Vagina (tissue), 2 donors: Measurements from ENCODE around the gene VAV1. TPM values are rescaled to one million over a fixed set of nuclear protein-coding genes. Genes with fewer than 3 reads are reported as not detected.

Source experiments
- DNase-seq, 2 donors: peaks; one replicate each; pipeline ENCODE4 v3.0.0-alpha.2; 2017; ENCODE audit errors: extremely low spot score in 2 of 2
- H3K27ac ChIP-seq: fragments of 200-600 bp; sonication (generic); one replicate; pipeline ENCODE4 v1.5.1; 2019
- H3K27me3 ChIP-seq: fragments of 200-600 bp; sonication (generic); one replicate; pipeline ENCODE4 v1.5.1; 2019
- H3K36me3 ChIP-seq, 2 donors: fragments of 200-600 bp; sonication (generic); one replicate each; pipeline ENCODE4 v1.5.1; 2017 to 2019
- H3K4me1 ChIP-seq: fragments of 200-600 bp; sonication (generic); one replicate; pipeline ENCODE4 v1.5.1; 2019
- H3K4me3 ChIP-seq, 2 donors: fragments of 200-600 bp; sonication (generic); 1 replicate in 1 of 2; 2 replicates in 1 of 2; pipeline ENCODE4 v1.5.1; 2016 to 2019
- H3K9me3 ChIP-seq: fragments of 200-600 bp; sonication (generic); one replicate; pipeline ENCODE4 v1.5.1; 2019
- POLR2A ChIP-seq, 2 donors: fragments of 450-650 bp; IDR thresholded peaks; one replicate each; pipeline ENCODE4 v1.6.1; 2017; ENCODE audit warnings: antibody characterized with exemption in 2 of 2, mild to moderate bottlenecking in 2 of 2, moderate library complexity in 2 of 2
- POLR2AphosphoS5 ChIP-seq, 2 donors: sonication (generic); formaldehyde crosslinking; IDR thresholded peaks; one replicate each; pipeline ENCODE4 v1.9.0; 2017; ENCODE audit warnings: antibody characterized with exemption in 2 of 2, mild to moderate bottlenecking in 2 of 2, low read depth in 1 of 2; ENCODE audit not compliant: insufficient read depth in 1 of 2
- intact Hi-C: fragments of 100-400 bp; cut with DNase I; formaldehyde crosslinking; loops from one replicate; pipeline ENCODE4 v1.15.1; 2023
- total RNA-seq: library from RNA; depleted of rRNA; stranded (reverse); fragments of >200 nt; gene quantifications from one replicate; pipeline ENCODE4 v1.2.3, GENCODE V29; 2016
- TF ChIP-seq, protein P1 (sequence below), 3 experiments: fragments of 450-650 bp in 2 of 3; fragments of 200-600 bp in 1 of 3; sonication (generic) in 1 of 3; IDR thresholded peaks; one replicate each; pipeline ENCODE4 v1.5.1; 2017 to 2019; ENCODE audit warnings: antibody characterized with exemption in 3 of 3, mild to moderate bottlenecking in 2 of 3, moderate library complexity in 2 of 3

Gene VAV1
- total RNA-seq, 1 donor from 2014 or later, result 5.9 TPM

- Histone ChIP-seq H3K4me1 (peaks cover 18% of the 10 kb centered on the region), H3K27ac (no peak overlapping the region)
Measured at GRCh38 chr19:6725513-6726231, 46.8 kb upstream of the VAV1 start.

GRCh38 chr19:6728346-6728745 lies 44.2 kb upstream of the VAV1 start:
- no peaks in the 10 kb centered on the region for H3K27me3 ChIP-seq
- no peak for DNase-seq
- no peak overlapping the region for H3K27ac ChIP-seq
- H3K4me1 ChIP-seq, result peaks cover 1% of the 10 kb centered on the region
- no peaks in the 10 kb centered on the region for H3K9me3 ChIP-seq
- no peak overlapping the region for H3K4me3 ChIP-seq
- TF ChIP-seq, protein P1, sequence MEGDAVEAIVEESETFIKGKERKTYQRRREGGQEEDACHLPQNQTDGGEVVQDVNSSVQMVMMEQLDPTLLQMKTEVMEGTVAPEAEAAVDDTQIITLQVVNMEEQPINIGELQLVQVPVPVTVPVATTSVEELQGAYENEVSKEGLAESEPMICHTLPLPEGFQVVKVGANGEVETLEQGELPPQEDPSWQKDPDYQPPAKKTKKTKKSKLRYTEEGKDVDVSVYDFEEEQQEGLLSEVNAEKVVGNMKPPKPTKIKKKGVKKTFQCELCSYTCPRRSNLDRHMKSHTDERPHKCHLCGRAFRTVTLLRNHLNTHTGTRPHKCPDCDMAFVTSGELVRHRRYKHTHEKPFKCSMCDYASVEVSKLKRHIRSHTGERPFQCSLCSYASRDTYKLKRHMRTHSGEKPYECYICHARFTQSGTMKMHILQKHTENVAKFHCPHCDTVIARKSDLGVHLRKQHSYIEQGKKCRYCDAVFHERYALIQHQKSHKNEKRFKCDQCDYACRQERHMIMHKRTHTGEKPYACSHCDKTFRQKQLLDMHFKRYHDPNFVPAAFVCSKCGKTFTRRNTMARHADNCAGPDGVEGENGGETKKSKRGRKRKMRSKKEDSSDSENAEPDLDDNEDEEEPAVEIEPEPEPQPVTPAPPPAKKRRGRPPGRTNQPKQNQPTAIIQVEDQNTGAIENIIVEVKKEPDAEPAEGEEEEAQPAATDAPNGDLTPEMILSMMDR (IDR thresholded peaks at IDR 0.05), result no peak
- TF ChIP-seq POLR2A (IDR thresholded peaks at IDR 0.05) (no peak), POLR2AphosphoS5 (IDR thresholded peaks at IDR 0.05; ENCODE audit: insufficient read depth in 1 of 2, low read depth in 1 of 2) (no peak)
- intact Hi-C loops, result no loop called here
- peaks cover 0 to 23% of the 10 kb centered on the region in 2 donors for H3K36me3 ChIP-seq

More at GRCh38 chr19:6725513-6726231, 46.8 kb upstream of the VAV1 start:
- Histone ChIP-seq H3K36me3 (no peaks in the 10 kb centered on the region), H3K9me3 (no peaks in the 10 kb centered on the region), H3K27me3 (no peaks in the 10 kb centered on the region), H3K4me3 (no peak overlapping the region)
- DNase-seq, result no peak
- TF ChIP-seq, protein P1 (IDR thresholded peaks at IDR 0.05), result no peak
- TF ChIP-seq POLR2A (IDR thresholded peaks at IDR 0.05) (no peak), POLR2AphosphoS5 (IDR thresholded peaks at IDR 0.05; ENCODE audit: insufficient read depth in 1 of 2, low read depth in 1 of 2) (no peak)
- intact Hi-C loops, result no loop called here

GRCh38 chr19:6729573-6730152 lies 42.8 kb upstream of the VAV1 start:
- intact Hi-C loops, result loop anchor here (10.0 kb wide), 1 partner anchor 135 kb away; no protein-coding TSS in a partner anchor
- no peak overlapping the region for H3K27ac ChIP-seq
- DNase-seq, result no peak
- no peak for TF ChIP-seq POLR2AphosphoS5 (IDR thresholded peaks at IDR 0.05; ENCODE audit: insufficient read depth in 1 of 2, low read depth in 1 of 2)
- H3K9me3 ChIP-seq, result no peaks in the 10 kb centered on the region
- H3K36me3 ChIP-seq, result peaks cover 0 to 24% of the 10 kb centered on the region in 2 donors
- no peaks in the 10 kb centered on the region for H3K4me1 ChIP-seq
- no peak overlapping the region for H3K4me3 ChIP-seq
- no peaks in the 10 kb centered on the region for H3K27me3 ChIP-seq

DNA sequence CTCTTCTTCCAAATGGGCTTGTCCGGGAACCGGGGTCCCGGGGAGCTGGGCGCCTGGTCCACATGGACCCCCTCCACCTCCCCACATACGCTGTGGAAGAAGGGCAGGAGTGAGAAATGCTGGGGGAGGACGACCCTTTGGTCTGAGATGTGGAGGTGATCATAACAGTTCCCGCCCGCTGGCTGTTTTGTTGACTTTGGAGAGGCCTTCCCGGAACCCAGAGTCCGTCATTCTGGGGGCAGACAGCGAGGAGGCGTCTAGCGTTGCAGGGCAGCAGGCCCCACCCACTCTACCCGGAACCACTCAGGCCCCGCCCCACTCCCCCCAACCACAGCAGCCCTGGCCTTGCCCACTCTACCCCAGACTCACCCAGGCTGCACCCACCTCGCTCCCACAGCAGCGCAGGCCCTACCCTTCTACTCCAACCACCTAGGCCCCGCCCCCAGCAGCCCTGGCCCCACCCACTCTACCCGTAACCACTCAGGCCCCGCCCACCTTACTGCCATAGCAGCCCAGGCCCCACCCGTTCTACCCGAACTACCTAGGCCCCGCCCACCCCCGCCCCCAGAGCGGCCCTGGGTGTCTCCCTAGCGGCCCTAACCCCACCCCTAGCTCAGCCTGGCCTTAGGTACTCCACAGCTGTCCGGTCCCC lies 42.2 kb upstream of the VAV1 start:
- Histone ChIP-seq H3K36me3 (peaks cover 0 to 24% of the 10 kb centered on the region in 2 donors), H3K27ac (no peak overlapping the region), H3K27me3 (no peaks in the 10 kb centered on the region), H3K9me3 (no peaks in the 10 kb centered on the region), H3K4me3 (no peak overlapping the region), H3K4me1 (peaks cover under 1% of the 10 kb centered on the region)
- TF ChIP-seq, protein P1 (IDR thresholded peaks at IDR 0.05), result no peak
- TF ChIP-seq POLR2AphosphoS5 (IDR thresholded peaks at IDR 0.05; ENCODE audit: insufficient read depth in 1 of 2, low read depth in 1 of 2) (no peak), POLR2A (IDR thresholded peaks at IDR 0.05) (no peak)
- intact Hi-C loops, result loop anchor here (10.0 kb wide), 1 partner anchor 135 kb away; no protein-coding TSS in a partner anchor
- DNase-seq, result no peak

DNA sequence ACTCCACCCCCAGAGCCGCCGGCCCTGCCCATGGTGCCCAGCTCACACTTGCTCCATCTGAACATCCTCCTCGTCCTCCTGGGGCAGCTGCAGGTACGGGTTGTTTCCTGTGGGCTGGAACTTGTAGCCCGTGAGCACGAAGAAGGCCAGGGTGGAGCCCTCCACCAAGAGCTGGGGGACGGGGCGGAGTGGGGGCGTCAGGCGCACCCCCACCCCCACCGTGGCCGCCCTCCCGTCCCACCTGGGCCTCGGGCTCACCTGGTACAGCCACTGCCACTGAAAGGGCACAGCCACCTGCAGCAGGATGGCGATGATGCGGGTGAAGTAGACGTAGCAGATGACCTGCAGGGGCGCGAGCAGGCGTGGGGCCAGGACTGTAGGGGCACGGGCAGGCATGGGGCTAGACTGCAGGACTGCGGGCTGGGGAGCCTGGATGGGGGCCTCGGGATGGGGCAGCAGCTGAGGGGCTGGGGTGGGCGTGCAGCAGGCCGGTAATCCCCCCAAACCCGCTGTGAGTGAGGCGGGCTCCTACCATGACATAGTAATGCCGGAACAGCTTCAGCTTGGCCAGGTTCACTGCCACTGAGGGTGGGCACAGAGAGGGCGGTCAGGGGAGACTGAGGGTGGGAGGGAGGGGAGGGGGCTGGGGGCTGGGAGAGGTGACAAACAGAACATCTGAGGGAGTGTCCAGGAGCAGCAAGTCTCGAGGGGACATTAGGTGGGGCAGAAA lies 41.4 kb upstream of the VAV1 start:
- TF ChIP-seq POLR2AphosphoS5 (IDR thresholded peaks at IDR 0.05; ENCODE audit: insufficient read depth in 1 of 2, low read depth in 1 of 2), result no peak
- Histone ChIP-seq H3K4me1 (peaks cover 8% of the 10 kb centered on the region), H3K27me3 (no peaks in the 10 kb centered on the region), H3K9me3 (no peaks in the 10 kb centered on the region), H3K36me3 (peaks cover 0 to 24% of the 10 kb centered on the region in 2 donors), H3K27ac (no peak overlapping the region), H3K4me3 (no peak overlapping the region)
- intact Hi-C loops, result loop anchor here (10.0 kb wide), 1 partner anchor 134 kb away; no protein-coding TSS in a partner anchor
- DNase-seq, result no peak
